HepG2 (cell line): ENCODE data around the gene GJD4.

Experiments
- KDM4B ChIP-seq: sonication (generic); formaldehyde crosslinking; IDR thresholded peaks from 2 replicates; pipeline ENCODE4 v1.4.0; 2020; ENCODE audit warnings: missing genetic modification reagents
- POLR2A ChIP-seq, 2 experiments: IDR thresholded peaks; 2 replicates each; pipeline ENCODE4 v1.6.1; 2011; ENCODE audit warnings: low read depth in 2 of 2, low read length in 2 of 2, mild to moderate bottlenecking in 1 of 2, moderate library complexity in 1 of 2; ENCODE audit not compliant: insufficient read depth in 1 of 2
- RAD21 ChIP-seq: fragments of 450-650 bp; formaldehyde crosslinking; IDR thresholded peaks from 2 replicates; pipeline ENCODE4 v1.5.0; 2020; ENCODE audit warnings: mild to moderate bottlenecking
- ZSCAN20 ChIP-seq: sonication (generic); formaldehyde crosslinking; IDR thresholded peaks from 2 replicates; pipeline ENCODE4 v1.4.0; 2020; ENCODE audit warnings: missing genetic modification reagents, mild to moderate bottlenecking, borderline replicate concordance
- TF ChIP-seq, protein P1 (sequence below): sonication (generic); formaldehyde crosslinking; IDR thresholded peaks from 2 replicates; pipeline ENCODE4 v1.5.0; 2020; ENCODE audit warnings: mild to moderate bottlenecking, missing genetic modification reagents, moderate library complexity
- TF ChIP-seq, protein P2 (sequence below): fragments of 450-650 bp; IDR thresholded peaks from 2 replicates; pipeline ENCODE4 v1.6.1; 2017; ENCODE audit warnings: mild to moderate bottlenecking
- TF ChIP-seq, protein P3 (sequence below): sonication (generic); formaldehyde crosslinking; IDR thresholded peaks from 2 replicates; pipeline ENCODE4 v1.8.0; 2022; ENCODE audit warnings: missing genetic modification reagents, mild to moderate bottlenecking, moderate library complexity, borderline replicate concordance
- TF ChIP-seq, protein P4 (sequence below): IDR thresholded peaks from 2 replicates; pipeline ENCODE4 v1.6.1; 2016; ENCODE audit warnings: low read depth, control low read depth

DNA sequence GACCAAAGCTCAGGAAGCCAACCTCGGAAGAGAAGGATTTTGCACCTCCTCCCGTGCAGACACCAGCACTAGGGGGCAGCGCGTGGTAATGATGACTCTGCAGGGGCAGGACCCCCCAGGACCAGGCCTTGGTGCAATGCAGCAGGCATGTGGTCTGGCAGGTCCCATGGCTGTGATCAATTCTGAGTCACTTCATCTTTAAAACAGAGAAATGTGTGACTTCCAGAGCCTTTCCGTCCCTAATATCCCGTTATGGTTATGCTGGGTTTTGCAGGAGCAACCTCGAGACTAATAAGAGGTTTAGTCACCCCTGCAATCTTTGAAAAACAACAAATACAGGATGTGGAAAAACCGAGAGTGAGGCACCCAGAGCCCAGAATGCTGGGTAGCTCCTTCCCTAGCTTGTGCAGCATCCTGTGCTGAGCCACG is 30.2 kb upstream of the GJD4 start:
- TF ChIP-seq, protein P1, sequence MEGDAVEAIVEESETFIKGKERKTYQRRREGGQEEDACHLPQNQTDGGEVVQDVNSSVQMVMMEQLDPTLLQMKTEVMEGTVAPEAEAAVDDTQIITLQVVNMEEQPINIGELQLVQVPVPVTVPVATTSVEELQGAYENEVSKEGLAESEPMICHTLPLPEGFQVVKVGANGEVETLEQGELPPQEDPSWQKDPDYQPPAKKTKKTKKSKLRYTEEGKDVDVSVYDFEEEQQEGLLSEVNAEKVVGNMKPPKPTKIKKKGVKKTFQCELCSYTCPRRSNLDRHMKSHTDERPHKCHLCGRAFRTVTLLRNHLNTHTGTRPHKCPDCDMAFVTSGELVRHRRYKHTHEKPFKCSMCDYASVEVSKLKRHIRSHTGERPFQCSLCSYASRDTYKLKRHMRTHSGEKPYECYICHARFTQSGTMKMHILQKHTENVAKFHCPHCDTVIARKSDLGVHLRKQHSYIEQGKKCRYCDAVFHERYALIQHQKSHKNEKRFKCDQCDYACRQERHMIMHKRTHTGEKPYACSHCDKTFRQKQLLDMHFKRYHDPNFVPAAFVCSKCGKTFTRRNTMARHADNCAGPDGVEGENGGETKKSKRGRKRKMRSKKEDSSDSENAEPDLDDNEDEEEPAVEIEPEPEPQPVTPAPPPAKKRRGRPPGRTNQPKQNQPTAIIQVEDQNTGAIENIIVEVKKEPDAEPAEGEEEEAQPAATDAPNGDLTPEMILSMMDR (CRISPR knock-in tag) = peak; percentile 61
- no peak for TF ChIP-seq POLR2A (IDR thresholded peaks at IDR 0.05; ENCODE audit: insufficient read depth in 1 of 2, low read depth in 2 of 2, low read length in 2 of 2)
- no peak for TF ChIP-seq KDM4B (CRISPR knock-in tag)
- no peak for TF ChIP-seq RAD21 (CRISPR knock-in tag)
- TF ChIP-seq, protein P2, sequence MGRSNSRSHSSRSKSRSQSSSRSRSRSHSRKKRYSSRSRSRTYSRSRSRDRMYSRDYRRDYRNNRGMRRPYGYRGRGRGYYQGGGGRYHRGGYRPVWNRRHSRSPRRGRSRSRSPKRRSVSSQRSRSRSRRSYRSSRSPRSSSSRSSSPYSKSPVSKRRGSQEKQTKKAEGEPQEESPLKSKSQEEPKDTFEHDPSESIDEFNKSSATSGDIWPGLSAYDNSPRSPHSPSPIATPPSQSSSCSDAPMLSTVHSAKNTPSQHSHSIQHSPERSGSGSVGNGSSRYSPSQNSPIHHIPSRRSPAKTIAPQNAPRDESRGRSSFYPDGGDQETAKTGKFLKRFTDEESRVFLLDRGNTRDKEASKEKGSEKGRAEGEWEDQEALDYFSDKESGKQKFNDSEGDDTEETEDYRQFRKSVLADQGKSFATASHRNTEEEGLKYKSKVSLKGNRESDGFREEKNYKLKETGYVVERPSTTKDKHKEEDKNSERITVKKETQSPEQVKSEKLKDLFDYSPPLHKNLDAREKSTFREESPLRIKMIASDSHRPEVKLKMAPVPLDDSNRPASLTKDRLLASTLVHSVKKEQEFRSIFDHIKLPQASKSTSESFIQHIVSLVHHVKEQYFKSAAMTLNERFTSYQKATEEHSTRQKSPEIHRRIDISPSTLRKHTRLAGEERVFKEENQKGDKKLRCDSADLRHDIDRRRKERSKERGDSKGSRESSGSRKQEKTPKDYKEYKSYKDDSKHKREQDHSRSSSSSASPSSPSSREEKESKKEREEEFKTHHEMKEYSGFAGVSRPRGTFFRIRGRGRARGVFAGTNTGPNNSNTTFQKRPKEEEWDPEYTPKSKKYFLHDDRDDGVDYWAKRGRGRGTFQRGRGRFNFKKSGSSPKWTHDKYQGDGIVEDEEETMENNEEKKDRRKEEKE = no peak
- TF ChIP-seq, protein P3, sequence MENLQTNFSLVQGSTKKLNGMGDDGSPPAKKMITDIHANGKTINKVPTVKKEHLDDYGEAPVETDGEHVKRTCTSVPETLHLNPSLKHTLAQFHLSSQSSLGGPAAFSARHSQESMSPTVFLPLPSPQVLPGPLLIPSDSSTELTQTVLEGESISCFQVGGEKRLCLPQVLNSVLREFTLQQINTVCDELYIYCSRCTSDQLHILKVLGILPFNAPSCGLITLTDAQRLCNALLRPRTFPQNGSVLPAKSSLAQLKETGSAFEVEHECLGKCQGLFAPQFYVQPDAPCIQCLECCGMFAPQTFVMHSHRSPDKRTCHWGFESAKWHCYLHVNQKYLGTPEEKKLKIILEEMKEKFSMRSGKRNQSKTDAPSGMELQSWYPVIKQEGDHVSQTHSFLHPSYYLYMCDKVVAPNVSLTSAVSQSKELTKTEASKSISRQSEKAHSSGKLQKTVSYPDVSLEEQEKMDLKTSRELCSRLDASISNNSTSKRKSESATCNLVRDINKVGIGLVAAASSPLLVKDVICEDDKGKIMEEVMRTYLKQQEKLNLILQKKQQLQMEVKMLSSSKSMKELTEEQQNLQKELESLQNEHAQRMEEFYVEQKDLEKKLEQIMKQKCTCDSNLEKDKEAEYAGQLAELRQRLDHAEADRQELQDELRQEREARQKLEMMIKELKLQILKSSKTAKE (CRISPR knock-in tag) = no peak
- TF ChIP-seq ZSCAN20 (CRISPR knock-in tag) = no peak
- TF ChIP-seq, protein P4, sequence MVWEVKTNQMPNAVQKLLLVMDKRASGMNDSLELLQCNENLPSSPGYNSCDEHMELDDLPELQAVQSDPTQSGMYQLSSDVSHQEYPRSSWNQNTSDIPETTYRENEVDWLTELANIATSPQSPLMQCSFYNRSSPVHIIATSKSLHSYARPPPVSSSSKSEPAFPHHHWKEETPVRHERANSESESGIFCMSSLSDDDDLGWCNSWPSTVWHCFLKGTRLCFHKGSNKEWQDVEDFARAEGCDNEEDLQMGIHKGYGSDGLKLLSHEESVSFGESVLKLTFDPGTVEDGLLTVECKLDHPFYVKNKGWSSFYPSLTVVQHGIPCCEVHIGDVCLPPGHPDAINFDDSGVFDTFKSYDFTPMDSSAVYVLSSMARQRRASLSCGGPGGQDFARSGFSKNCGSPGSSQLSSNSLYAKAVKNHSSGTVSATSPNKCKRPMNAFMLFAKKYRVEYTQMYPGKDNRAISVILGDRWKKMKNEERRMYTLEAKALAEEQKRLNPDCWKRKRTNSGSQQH (CRISPR knock-in tag) = no peak
